GM12865 (cell line): Measurements from ENCODE around the gene CMTM7.
A peak's percentile ranks its signal among the peaks of the same experiment; 100 is the strongest.

Experiments used
- DNase-seq: peaks from one replicate; pipeline ENCODE4 v3.0.0; 2010; ENCODE audit warnings: low read depth
- H3K4me3 ChIP-seq: 2 replicates; pipeline ENCODE4 v1.5.1; 2011; ENCODE audit warnings: mild to moderate bottlenecking, low read depth, low read length, control low read depth
- TF ChIP-seq, protein P1 (sequence below): IDR thresholded peaks from 2 replicates; pipeline ENCODE4 v1.5.1; 2011; ENCODE audit warnings: low read length, control low read depth, low read depth, inconsistent platforms; ENCODE audit not compliant: insufficient read depth; ENCODE audit errors: missing control alignments

Gene CMTM7

DNA sequence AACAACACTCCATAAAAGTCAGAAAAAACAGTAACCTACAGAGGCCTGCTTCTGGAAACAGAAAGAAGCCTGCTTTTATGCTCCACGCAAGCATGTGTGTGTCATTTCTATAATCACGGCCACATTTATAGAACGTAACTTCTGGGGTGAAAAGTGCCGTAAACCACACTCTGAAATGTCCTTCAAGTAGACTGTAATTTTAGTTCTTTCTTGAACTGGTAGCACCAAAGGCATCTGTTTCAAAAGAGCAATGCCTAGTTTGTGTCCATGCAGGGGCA lies 19.5 kb upstream of the CMTM7 start:
- H3K4me3 ChIP-seq, result no peak overlapping the region
- no peak for DNase-seq
- TF ChIP-seq, protein P1, sequence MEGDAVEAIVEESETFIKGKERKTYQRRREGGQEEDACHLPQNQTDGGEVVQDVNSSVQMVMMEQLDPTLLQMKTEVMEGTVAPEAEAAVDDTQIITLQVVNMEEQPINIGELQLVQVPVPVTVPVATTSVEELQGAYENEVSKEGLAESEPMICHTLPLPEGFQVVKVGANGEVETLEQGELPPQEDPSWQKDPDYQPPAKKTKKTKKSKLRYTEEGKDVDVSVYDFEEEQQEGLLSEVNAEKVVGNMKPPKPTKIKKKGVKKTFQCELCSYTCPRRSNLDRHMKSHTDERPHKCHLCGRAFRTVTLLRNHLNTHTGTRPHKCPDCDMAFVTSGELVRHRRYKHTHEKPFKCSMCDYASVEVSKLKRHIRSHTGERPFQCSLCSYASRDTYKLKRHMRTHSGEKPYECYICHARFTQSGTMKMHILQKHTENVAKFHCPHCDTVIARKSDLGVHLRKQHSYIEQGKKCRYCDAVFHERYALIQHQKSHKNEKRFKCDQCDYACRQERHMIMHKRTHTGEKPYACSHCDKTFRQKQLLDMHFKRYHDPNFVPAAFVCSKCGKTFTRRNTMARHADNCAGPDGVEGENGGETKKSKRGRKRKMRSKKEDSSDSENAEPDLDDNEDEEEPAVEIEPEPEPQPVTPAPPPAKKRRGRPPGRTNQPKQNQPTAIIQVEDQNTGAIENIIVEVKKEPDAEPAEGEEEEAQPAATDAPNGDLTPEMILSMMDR, result no peak

DNA sequence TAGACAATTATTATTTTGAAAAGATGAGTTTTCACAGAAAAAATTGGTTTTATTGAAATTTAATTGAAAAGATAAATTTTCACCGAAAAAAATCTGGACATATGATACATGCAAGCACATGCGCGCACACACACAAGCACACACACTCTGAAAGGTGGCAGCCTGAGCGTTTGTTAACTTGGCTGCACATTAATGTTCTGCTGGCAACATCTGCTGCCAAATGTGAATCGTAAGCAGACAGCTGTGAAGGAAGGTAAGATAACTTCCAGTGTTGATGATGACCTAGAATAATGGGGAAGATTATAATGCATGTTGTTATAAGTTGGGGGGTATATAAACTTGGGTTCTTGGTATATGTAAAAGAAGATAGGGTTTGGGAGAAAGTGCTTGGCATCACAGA lies 18.4 kb upstream of the CMTM7 start:
- H3K4me3 ChIP-seq, result no peak overlapping the region
- no peak for DNase-seq
- TF ChIP-seq, protein P1, result no peak

DNA sequence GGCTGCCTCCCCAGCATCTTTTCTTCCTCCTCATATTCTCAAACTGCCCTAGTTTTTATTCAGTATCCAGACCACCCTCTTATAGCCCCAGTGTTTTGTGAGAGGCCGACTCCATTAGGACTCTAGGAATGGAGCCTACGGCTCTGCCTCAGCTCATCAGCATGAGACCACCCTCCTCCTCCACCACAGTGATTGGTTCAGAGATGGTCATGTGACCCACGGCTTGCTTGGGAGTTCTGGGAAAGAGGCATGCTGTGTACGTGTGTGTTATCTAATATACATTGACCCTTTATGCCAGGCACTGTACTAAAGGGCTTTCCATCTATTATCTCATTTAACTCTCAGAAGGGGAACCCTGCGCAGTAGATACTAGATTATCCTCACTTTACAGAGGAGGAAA lies 17.8 kb upstream of the CMTM7 start:
- DNase-seq, result no peak
- TF ChIP-seq, protein P1, result no peak
- H3K4me3 ChIP-seq, result no peak overlapping the region

DNA sequence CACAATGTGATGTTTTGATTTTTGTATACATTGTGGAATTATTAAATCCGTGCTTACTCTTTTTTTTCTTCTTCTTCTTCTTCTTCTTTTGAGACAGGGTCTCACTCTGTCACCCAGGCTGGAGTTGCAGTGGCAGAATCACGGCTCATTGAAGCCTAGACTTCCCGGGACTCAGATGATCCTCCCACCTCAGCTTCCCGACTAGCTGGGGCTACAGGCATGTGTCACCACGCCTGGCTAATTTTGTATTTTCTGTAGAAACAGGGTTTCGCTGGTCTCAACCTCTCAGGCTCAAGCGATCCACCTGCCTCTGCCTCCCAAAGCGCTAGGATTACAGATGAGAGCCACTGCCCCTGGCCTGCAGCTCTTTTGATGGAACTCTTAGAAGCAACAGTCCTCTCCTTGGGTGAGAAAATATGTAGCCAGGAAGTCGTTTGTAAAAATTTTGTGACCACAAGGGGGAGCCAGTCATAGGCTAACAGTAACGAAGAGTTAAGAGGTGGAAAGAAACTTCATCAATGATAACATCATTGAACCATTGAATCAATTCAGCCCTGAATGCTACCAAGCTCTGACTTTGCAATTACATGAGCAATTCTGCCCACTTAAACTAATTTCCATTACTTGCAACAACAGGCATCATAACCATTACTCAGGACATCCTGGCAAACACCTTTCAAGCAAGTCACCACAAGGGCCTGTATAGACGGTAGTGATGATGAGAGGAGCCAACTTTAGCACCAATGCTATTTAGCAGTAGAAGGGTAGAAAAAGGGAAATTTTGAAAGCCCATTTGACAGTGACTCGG lies 16.7 kb upstream of the CMTM7 start:
- H3K4me3 ChIP-seq, result no peak overlapping the region
- peak; percentile 83 for DNase-seq
- TF ChIP-seq, protein P1, result peak; percentile 61

DNA sequence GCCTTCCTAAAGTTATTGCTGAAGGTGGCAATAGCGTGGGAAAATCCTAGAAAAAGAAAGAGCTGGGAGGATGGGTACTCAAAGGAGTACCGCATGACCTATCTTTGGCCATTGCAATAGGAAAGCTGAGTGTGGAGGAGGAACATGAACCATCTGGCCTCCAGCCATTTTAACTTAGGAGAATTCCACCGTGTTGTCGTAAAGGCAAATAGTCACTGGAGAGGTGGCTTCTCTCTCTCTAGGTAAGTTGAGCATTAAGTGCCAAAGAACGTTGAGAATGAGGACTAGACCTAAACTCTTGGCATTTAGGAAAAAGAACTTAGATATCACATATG lies 16.1 kb upstream of the CMTM7 start:
- TF ChIP-seq, protein P1, result no peak
- no peak overlapping the region for H3K4me3 ChIP-seq
- no peak for DNase-seq

DNA sequence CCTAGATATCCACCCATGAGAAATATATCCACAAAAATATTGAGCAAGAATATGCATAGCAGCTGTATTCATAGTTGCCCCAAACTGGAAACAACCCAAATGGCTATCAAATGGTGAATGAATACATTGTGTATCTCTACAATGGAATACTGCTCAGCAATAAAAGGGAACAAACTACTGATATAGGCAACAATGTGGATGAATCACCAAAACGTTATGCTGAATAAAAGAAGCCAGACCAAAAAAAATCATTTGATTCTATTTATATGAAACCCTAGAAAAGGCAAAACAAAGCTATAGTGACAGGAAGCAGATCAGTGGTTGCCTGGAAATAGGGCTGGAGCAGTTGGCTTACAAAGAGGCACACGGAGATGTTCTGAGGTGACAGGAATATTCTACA lies 15.5 kb upstream of the CMTM7 start:
- TF ChIP-seq, protein P1, result no peak
- no peak overlapping the region for H3K4me3 ChIP-seq
- no peak for DNase-seq

DNA sequence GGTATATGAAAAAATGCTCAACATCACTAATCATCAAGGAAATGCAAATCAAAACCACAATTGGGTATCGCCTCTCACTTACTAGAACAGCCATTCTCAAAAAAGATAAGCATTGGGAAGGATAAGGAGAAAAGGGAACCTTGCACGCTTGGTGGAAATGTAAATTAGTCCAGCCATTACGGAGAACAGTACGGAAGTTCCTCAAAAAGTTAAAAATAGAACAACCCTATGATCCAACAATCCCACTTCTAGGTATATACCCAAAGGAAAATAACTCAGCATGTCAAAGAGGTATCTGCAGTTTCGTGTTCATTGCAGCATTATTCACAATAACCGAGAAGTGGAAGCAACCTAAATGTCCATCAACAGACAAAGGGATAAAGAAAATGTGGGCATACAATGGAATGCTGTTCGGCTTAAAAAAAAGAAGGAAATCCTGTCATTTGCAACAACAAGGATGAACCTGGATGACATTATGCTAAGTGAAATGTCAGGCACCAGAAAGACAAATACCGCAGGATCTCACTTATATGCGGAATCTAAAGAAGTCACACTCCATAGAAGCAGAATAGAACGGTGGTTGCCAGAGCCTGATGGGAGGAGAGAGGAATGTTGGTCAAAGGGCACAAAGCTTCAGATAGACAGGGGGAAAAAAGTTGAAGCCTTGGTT lies 11.7 kb upstream of the CMTM7 start:
- H3K4me3 ChIP-seq, result no peak overlapping the region
- no peak for DNase-seq
- TF ChIP-seq, protein P1, result no peak
